Cerebellar cortex (tissue), 1 donor: Measurements from ENCODE around the gene PPP1R3F.
"Not testable (repeated sequence)": the region's sequence is repeated elsewhere in the genome, so short reads cannot be mapped to it uniquely, and the experiment has no call there.

Experiments used
- DNase-seq: peaks from one replicate; pipeline ENCODE4 v3.0.0-alpha.2; 2015; ENCODE audit warnings: low spot score

Gene PPP1R3F

GRCh38 chrX:49273181-49273727 lies 3.7 kb downstream of the PPP1R3F start:
- DNase-seq, result no peak

- no peak for DNase-seq
Measured at GRCh38 chrX:49276207-49276606, 6.6 kb downstream of the PPP1R3F start.

GRCh38 chrX:49276671-49277534 lies 7.3 kb downstream of the PPP1R3F start:
- peak; percentile 63 for DNase-seq

- no peak for DNase-seq
Measured at GRCh38 chrX:49277535-49277830, 7.9 kb downstream of the PPP1R3F start.

- peak; percentile 33 for DNase-seq
Measured at GRCh38 chrX:49278081-49278480, 8.5 kb downstream of the PPP1R3F start.

- DNase-seq, result peak; percentile 74
Measured at GRCh38 chrX:49282647-49283011, 13.0 kb downstream of the PPP1R3F start.

- DNase-seq, result no peak
Measured at GRCh38 chrX:49284212-49284611, 14.6 kb downstream of the PPP1R3F start.

GRCh38 chrX:49286136-49286535 lies 16.5 kb downstream of the PPP1R3F start:
- no peak for DNase-seq

- no peak for DNase-seq
Measured at GRCh38 chrX:49286581-49286980, 17.0 kb downstream of the PPP1R3F start.

GRCh38 chrX:49287665-49288064 lies 18.1 kb downstream of the PPP1R3F start:
- no peak for DNase-seq

- no peak for DNase-seq
Measured at GRCh38 chrX:49290215-49290614, 20.6 kb downstream of the PPP1R3F start.

- DNase-seq, result peak; percentile 54
Measured at GRCh38 chrX:49291615-49292337, 22.2 kb downstream of the PPP1R3F start.

GRCh38 chrX:49292400-49293362 lies 23.1 kb downstream of the PPP1R3F start:
- DNase-seq, result no peak

- DNase-seq, result not testable (repeated sequence)
Measured at GRCh38 chrX:49299293-49299692, 29.7 kb downstream of the PPP1R3F start.

GRCh38 chrX:49300703-49301102 lies 31.1 kb downstream of the PPP1R3F start:
- DNase-seq, result no peak

GRCh38 chrX:49303346-49303745 lies 33.8 kb downstream of the PPP1R3F start, which contains the start of gene GAGE10:
Gene GAGE10, plus strand, starts transcription at chrX:49303646. Its CDS starts 1,214 bp downstream, at chrX:49304860.
- DNase-seq, result no peak

- DNase-seq, result not testable (repeated sequence)
Measured at GRCh38 chrX:49307775-49308174, 38.2 kb downstream of the PPP1R3F start.

GRCh38 chrX:49308604-49309269 lies 39.1 kb downstream of the PPP1R3F start:
- no peak for DNase-seq

GRCh38 chrX:49309401-49309981 lies 39.9 kb downstream of the PPP1R3F start:
- DNase-seq, result no peak

GRCh38 chrX:49310371-49310770 lies 40.8 kb downstream of the PPP1R3F start:
- no peak for DNase-seq

- no peak for DNase-seq
Measured at GRCh38 chrX:49312176-49312575, 42.6 kb downstream of the PPP1R3F start.
